Embryonic facial prominence (tissue), 1 donor: ENCODE data around the gene LIPT1.
"Not testable (repeated sequence)": the region's sequence is repeated elsewhere in the genome, so short reads cannot be mapped to it uniquely, and the experiment has no call there.

ENCODE experiments used
- DNase-seq: peaks from one replicate; pipeline ENCODE4 v3.0.0-alpha.2; 2016; ENCODE audit errors: extremely low spot score

The LIPT1 gene

GRCh38 chr2:99154643-99155536 is at the start of gene LIPT1, which contains the start of gene TSGA10:
LIPT1 (plus strand) TSS chr2:99154967; CDS start chr2:99161958, 6,991 bp downstream.
TSGA10 (minus strand) TSS chr2:99154942; CDS start chr2:99109439, 45,503 bp downstream.
- DNase-seq: peak; percentile 86

GRCh38 chr2:99106913-99107312 is 47.9 kb upstream of the LIPT1 start:
- no peak for DNase-seq

GRCh38 chr2:99111236-99111635 is 43.5 kb upstream of the LIPT1 start:
- DNase-seq: no peak

- DNase-seq: no peak
Measured at GRCh38 chr2:99111945-99112344, 42.8 kb upstream of the LIPT1 start.

- no peak for DNase-seq
Measured at GRCh38 chr2:99112617-99113016, 42.1 kb upstream of the LIPT1 start.

- DNase-seq: no peak
Measured at GRCh38 chr2:99127981-99128380, 26.8 kb upstream of the LIPT1 start.

- not testable (repeated sequence) for DNase-seq
Measured at GRCh38 chr2:99135044-99135556, 19.7 kb upstream of the LIPT1 start.

GRCh38 chr2:99139003-99139402 is 15.8 kb upstream of the LIPT1 start:
- DNase-seq: no peak

GRCh38 chr2:99140056-99140859 is 14.5 kb upstream of the LIPT1 start:
- no peak for DNase-seq

GRCh38 chr2:99140860-99141109 is 14.0 kb upstream of the LIPT1 start:
- no peak for DNase-seq

- peak; percentile 88 for DNase-seq
Measured at GRCh38 chr2:99141110-99142108, 13.4 kb upstream of the LIPT1 start, which contains the start of gene C2orf15. C2orf15 (plus strand) TSS chr2:99141707; CDS start chr2:99150559, 8,852 bp downstream.

- no peak for DNase-seq
Measured at GRCh38 chr2:99150706-99151105, 4.1 kb upstream of the LIPT1 start.

- DNase-seq: no peak
Measured at GRCh38 chr2:99152199-99152895, 2.4 kb upstream of the LIPT1 start.

GRCh38 chr2:99153921-99154604 is 704 bp upstream of the LIPT1 start:
- DNase-seq: no peak

GRCh38 chr2:99156891-99157290 is 2.1 kb downstream of the LIPT1 start:
- no peak for DNase-seq

GRCh38 chr2:99158599-99158998 is 3.8 kb downstream of the LIPT1 start:
- DNase-seq: no peak

- no peak for DNase-seq
Measured at GRCh38 chr2:99159594-99159993, 4.8 kb downstream of the LIPT1 start.

GRCh38 chr2:99166218-99166617 is 11.5 kb downstream of the LIPT1 start:
- no peak for DNase-seq

- DNase-seq: no peak
Measured at GRCh38 chr2:99169534-99169933, 14.8 kb downstream of the LIPT1 start.
